ENCODE measurements around the gene CSNK2B. TPM values are rescaled to one million over a fixed set of nuclear protein-coding genes. Genes with fewer than 3 reads are reported as not detected.

The CSNK2B gene
- total and polyA plus RNA-seq, 9 of the 15 experiments (the other 6 are each of a cell fraction or from before 2014, with no cell fraction given), result 120 to 1,126 (median 529) TPM

- TF ChIP-seq BRF1 (IDR thresholded peaks at IDR 0.05; ENCODE audit: borderline replicate concordance, extremely low read depth, insufficient read length) (no peak), ZNF121 (CRISPR knock-in tag; conservative IDR thresholded peaks at IDR 0.05) (no peak), NUFIP1 (IDR thresholded peaks at IDR 0.05; ENCODE audit: partially characterized antibody) (no peak), KLF16 (IDR thresholded peaks at IDR 0.05) (no peak), TEAD2 (tag; IDR thresholded peaks at IDR 0.05) (no peak), SMARCE1 (IDR thresholded peaks at IDR 0.05) (peak; percentile 52; the same call in 1 of the 2 replicates), BRD4 (IDR thresholded peaks at IDR 0.05) (no peak), RREB1 (CRISPR knock-in tag; IDR thresholded peaks at IDR 0.05) (0 out of 2 replicates have a peak, but pooled peaks have one; percentile 64), ZNF785 (CRISPR knock-in tag; IDR thresholded peaks at IDR 0.05) (no peak), KDM1A (IDR thresholded peaks at IDR 0.05) (peak in 1 of 2 experiments; percentile 35; a peak in 1 of 4 replicates), RNF219 (CRISPR knock-in tag; IDR thresholded peaks at IDR 0.05) (no peak), HNRNPH1 (optimal IDR thresholded peaks at IDR 0.05; ENCODE audit: low read depth, low read length) (no peak), PHB (CRISPR knock-in tag; IDR thresholded peaks at IDR 0.05) (no peak), HDAC2 (IDR thresholded peaks at IDR 0.05) (peak; percentile 42; the same call in 1 of the 2 replicates)
- TF ChIP-seq, protein P1, sequence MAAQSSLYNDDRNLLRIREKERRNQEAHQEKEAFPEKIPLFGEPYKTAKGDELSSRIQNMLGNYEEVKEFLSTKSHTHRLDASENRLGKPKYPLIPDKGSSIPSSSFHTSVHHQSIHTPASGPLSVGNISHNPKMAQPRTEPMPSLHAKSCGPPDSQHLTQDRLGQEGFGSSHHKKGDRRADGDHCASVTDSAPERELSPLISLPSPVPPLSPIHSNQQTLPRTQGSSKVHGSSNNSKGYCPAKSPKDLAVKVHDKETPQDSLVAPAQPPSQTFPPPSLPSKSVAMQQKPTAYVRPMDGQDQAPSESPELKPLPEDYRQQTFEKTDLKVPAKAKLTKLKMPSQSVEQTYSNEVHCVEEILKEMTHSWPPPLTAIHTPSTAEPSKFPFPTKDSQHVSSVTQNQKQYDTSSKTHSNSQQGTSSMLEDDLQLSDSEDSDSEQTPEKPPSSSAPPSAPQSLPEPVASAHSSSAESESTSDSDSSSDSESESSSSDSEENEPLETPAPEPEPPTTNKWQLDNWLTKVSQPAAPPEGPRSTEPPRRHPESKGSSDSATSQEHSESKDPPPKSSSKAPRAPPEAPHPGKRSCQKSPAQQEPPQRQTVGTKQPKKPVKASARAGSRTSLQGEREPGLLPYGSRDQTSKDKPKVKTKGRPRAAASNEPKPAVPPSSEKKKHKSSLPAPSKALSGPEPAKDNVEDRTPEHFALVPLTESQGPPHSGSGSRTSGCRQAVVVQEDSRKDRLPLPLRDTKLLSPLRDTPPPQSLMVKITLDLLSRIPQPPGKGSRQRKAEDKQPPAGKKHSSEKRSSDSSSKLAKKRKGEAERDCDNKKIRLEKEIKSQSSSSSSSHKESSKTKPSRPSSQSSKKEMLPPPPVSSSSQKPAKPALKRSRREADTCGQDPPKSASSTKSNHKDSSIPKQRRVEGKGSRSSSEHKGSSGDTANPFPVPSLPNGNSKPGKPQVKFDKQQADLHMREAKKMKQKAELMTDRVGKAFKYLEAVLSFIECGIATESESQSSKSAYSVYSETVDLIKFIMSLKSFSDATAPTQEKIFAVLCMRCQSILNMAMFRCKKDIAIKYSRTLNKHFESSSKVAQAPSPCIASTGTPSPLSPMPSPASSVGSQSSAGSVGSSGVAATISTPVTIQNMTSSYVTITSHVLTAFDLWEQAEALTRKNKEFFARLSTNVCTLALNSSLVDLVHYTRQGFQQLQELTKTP (IDR thresholded peaks at IDR 0.05; ENCODE audit: low read depth in 1 of 2, partially characterized antibody in 2 of 2), result no peak
- TF ChIP-seq, protein P2, sequence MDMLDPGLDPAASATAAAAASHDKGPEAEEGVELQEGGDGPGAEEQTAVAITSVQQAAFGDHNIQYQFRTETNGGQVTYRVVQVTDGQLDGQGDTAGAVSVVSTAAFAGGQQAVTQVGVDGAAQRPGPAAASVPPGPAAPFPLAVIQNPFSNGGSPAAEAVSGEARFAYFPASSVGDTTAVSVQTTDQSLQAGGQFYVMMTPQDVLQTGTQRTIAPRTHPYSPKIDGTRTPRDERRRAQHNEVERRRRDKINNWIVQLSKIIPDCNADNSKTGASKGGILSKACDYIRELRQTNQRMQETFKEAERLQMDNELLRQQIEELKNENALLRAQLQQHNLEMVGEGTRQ (CRISPR knock-in tag; IDR thresholded peaks at IDR 0.05), result no peak
These were observed 20.6 kb downstream of the CSNK2B start (continued) for GRCh38 chr6:31686483-31686882.
